GM23338 (cell line): Measurements from ENCODE around the gene TTC39B. TPM values are rescaled to one million over a fixed set of nuclear protein-coding genes. Genes with fewer than 3 reads are reported as not detected.

Experiments
- ATAC-seq: fragments of 200-7000 bp; cut with Tn5 transposase; 3 replicates; pipeline ENCODE4 v1.9.1; 2020
- DNase-seq: peaks from one replicate; pipeline ENCODE4 v3.0.0-alpha.2; 2015; ENCODE audit warnings: low spot score
- H2AFZ ChIP-seq: fragments of 200-600 bp; sonication (generic); 2 replicates; pipeline ENCODE4 v1.8.0; 2016; ENCODE audit warnings: antibody characterized with exemption, mild to moderate bottlenecking, moderate library complexity
- H3F3A ChIP-seq: fragments of 200-600 bp; sonication (generic); replicated peaks from 2 replicates; pipeline ENCODE4 v1.8.0; 2017; ENCODE audit warnings: antibody characterized with exemption, mixed run types, low read depth
- H3K27ac ChIP-seq: fragments of 200-600 bp; sonication (generic); 2 replicates; pipeline ENCODE4 v1.6.1; 2016; ENCODE audit warnings: low read depth
- H3K27me3 ChIP-seq: fragments of 200-600 bp; sonication (generic); 2 replicates; pipeline ENCODE4 v1.8.0; 2016; ENCODE audit warnings: mild to moderate bottlenecking, mixed run types, moderate library complexity; ENCODE audit not compliant: insufficient read depth
- H3K36me3 ChIP-seq: fragments of 200-600 bp; sonication (generic); 2 replicates; pipeline ENCODE4 v1.8.0; 2016; ENCODE audit warnings: mild to moderate bottlenecking; ENCODE audit not compliant: insufficient read depth
- H3K4me1 ChIP-seq: fragments of 200-600 bp; sonication (generic); 2 replicates; pipeline ENCODE4 v1.8.0; 2016; ENCODE audit warnings: mild to moderate bottlenecking, moderate library complexity; ENCODE audit not compliant: insufficient read depth
- H3K4me2 ChIP-seq: fragments of 200-600 bp; sonication (generic); 2 replicates; pipeline ENCODE4 v1.7.1; 2017; ENCODE audit warnings: mixed run types
- H3K4me3 ChIP-seq: fragments of 200-600 bp; sonication (generic); 2 replicates; pipeline ENCODE4 v1.6.1; 2016; ENCODE audit warnings: mixed run types
- H3K79me2 ChIP-seq: fragments of 200-600 bp; sonication (generic); replicated peaks from 2 replicates; pipeline ENCODE4 v1.8.0; 2017; ENCODE audit warnings: mild to moderate bottlenecking; ENCODE audit not compliant: insufficient read depth
- H3K9me2 ChIP-seq: fragments of 200-600 bp; sonication (generic); 2 replicates; pipeline ENCODE4 v1.8.0; 2017; ENCODE audit not compliant: insufficient read depth
- H4K20me1 ChIP-seq: fragments of 200-600 bp; sonication (generic); replicated peaks from 2 replicates; pipeline ENCODE4 v1.8.0; 2017; ENCODE audit warnings: mild to moderate bottlenecking; ENCODE audit not compliant: insufficient read depth
- H3K27ac Mint-ChIP-seq: 2 replicates; pipeline ENCODE4 v1.8.0; 2020; ENCODE audit warnings: inconsistent platforms, mild to moderate bottlenecking, moderate library complexity, mixed read lengths
- H3K27me3 Mint-ChIP-seq: 3 replicates; pipeline ENCODE4 v1.8.0; 2022; ENCODE audit warnings: low read depth, mild to moderate bottlenecking, moderate library complexity, mixed read lengths, inconsistent platforms; ENCODE audit not compliant: insufficient read depth, poor library complexity
- H3K36me3 Mint-ChIP-seq: 3 replicates; pipeline ENCODE4 v1.8.0; 2021; ENCODE audit warnings: low read depth, mild to moderate bottlenecking, inconsistent platforms, moderate library complexity, mixed read lengths
- H3K4me1 Mint-ChIP-seq: 3 replicates; pipeline ENCODE4 v1.8.0; 2020; ENCODE audit warnings: mild to moderate bottlenecking, inconsistent platforms, mixed read lengths
- H3K4me3 Mint-ChIP-seq: 3 replicates; pipeline ENCODE4 v1.8.0; 2021; ENCODE audit warnings: moderate library complexity, mild to moderate bottlenecking, inconsistent platforms, mixed read lengths
- H3K9me3 Mint-ChIP-seq: 3 replicates; pipeline ENCODE4 v1.8.0; 2020; ENCODE audit warnings: moderate library complexity, mild to moderate bottlenecking, inconsistent platforms, mixed read lengths
- CREB1 ChIP-seq: fragments of 250-450 bp; sonication (Bioruptor Pico); IDR thresholded peaks from 2 replicates; pipeline ENCODE4 v1.5.0; 2020; ENCODE audit warnings: low read depth, mild to moderate bottlenecking, moderate library complexity
- ETS1 ChIP-seq: IDR thresholded peaks from 2 replicates; pipeline ENCODE4 v1.6.1; 2016; ENCODE audit warnings: antibody characterized with exemption
- EZH2 ChIP-seq: fragments of 200-600 bp; sonication (generic); IDR thresholded peaks from one replicate; pipeline ENCODE4 v1.8.0; 2017; ENCODE audit warnings: antibody characterized with exemption, mild to moderate bottlenecking, low read depth; ENCODE audit not compliant: unreplicated experiment
- EZH2phosphoT487 ChIP-seq: fragments of 200-600 bp; sonication (generic); IDR thresholded peaks from one replicate; pipeline ENCODE4 v1.8.1; 2018; ENCODE audit warnings: antibody characterized with exemption; ENCODE audit not compliant: unreplicated experiment
- JUNB ChIP-seq: IDR thresholded peaks from one replicate; pipeline ENCODE4 v1.6.1; 2016; ENCODE audit warnings: antibody characterized with exemption; ENCODE audit not compliant: unreplicated experiment
- NANOG ChIP-seq: IDR thresholded peaks from 2 replicates; pipeline ENCODE4 v1.6.1; 2016; ENCODE audit warnings: antibody characterized with exemption, borderline replicate concordance
- POLR2AphosphoS5 ChIP-seq: IDR thresholded peaks from 2 replicates; pipeline ENCODE4 v1.6.1; 2016; ENCODE audit warnings: antibody characterized with exemption, low read depth
- REST ChIP-seq: IDR thresholded peaks from one replicate; pipeline ENCODE4 v1.6.1; 2018; ENCODE audit warnings: antibody characterized with exemption; ENCODE audit not compliant: unreplicated experiment
- STAT1 ChIP-seq: IDR thresholded peaks from one replicate; pipeline ENCODE4 v1.6.1; 2016; ENCODE audit warnings: antibody characterized with exemption; ENCODE audit not compliant: unreplicated experiment
- ZNF114 ChIP-seq: fragments of 250-450 bp; sonication (Bioruptor Pico); IDR thresholded peaks from 2 replicates; pipeline ENCODE4 v1.5.0; 2020; ENCODE audit warnings: mild to moderate bottlenecking, moderate library complexity
- polyA plus RNA-seq: library from polyadenylated mRNA; unstranded; fragments of >200 nt; fragmentation: Nextera tagmentation; extraction: Ambion mirVana; gene quantifications from 2 replicates; pipeline ENCODE4 v1.2.1, GENCODE V29; 2016
- total RNA-seq: library from RNA; depleted of rRNA; stranded (reverse); fragments of >200 nt; shearing (Covaris generic); gene quantifications from 2 replicates; pipeline ENCODE4 v1.2.3, GENCODE V29; 2014
- TF ChIP-seq, protein P1 (sequence below), 2 experiments: fragments of 200-600 bp in 1 of 2; sonication (generic) in 1 of 2; conservative IDR thresholded peaks; 2 replicates each; pipeline versions ENCODE4 v1.5.1 to v1.6.1; 2016 to 2017; ENCODE audit warnings: antibody characterized with exemption in 2 of 2, low read depth in 2 of 2, mild to moderate bottlenecking in 2 of 2, moderate library complexity in 1 of 2
- TF ChIP-seq, protein P2 (sequence below): fragments of 250-450 bp; sonication (Bioruptor Pico); IDR thresholded peaks from 2 replicates; pipeline ENCODE4 v1.5.0; 2020; ENCODE audit warnings: mild to moderate bottlenecking, moderate library complexity

Gene TTC39B
- total and polyA plus RNA-seq, 2 experiments from 2014 or later = 2.8 to 11.1 TPM

DNA sequence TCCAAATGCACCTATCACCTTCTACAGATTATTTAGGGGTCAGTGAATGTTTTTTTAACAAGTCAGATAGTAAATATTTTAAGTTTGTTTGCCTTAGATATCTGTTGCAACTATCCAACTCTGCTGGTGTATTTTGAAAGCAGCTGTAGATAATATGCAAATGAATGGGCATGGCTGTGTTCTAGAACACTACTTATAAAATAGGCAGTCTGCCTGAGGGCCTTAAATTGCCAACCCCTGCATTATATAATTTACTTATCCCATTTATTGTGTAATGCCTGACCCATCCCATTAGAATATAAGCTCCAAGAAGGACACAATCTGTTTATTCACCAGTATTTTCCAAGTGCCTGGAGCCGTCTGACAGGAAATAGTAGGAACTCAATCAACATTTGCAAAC lies 149.0 kb downstream of the TTC39B start:
- DNase-seq (no peak), ATAC-seq (no peak)
- peaks cover 9% of the 10 kb centered on the region; the same call in 1 of the 2 replicates for H3K9me2 ChIP-seq
- H3K4me3 Mint-ChIP-seq = no peak overlapping the region
- TF ChIP-seq STAT1 (no peak), ZNF114 (CRISPR knock-in tag) (no peak), ETS1 (no peak), JUNB (no peak), EZH2phosphoT487 (no peak), EZH2 (no peak), CREB1 (CRISPR knock-in tag) (no peak), REST (no peak), NANOG (no peak), POLR2AphosphoS5 (no peak)
- TF ChIP-seq, protein P1, sequence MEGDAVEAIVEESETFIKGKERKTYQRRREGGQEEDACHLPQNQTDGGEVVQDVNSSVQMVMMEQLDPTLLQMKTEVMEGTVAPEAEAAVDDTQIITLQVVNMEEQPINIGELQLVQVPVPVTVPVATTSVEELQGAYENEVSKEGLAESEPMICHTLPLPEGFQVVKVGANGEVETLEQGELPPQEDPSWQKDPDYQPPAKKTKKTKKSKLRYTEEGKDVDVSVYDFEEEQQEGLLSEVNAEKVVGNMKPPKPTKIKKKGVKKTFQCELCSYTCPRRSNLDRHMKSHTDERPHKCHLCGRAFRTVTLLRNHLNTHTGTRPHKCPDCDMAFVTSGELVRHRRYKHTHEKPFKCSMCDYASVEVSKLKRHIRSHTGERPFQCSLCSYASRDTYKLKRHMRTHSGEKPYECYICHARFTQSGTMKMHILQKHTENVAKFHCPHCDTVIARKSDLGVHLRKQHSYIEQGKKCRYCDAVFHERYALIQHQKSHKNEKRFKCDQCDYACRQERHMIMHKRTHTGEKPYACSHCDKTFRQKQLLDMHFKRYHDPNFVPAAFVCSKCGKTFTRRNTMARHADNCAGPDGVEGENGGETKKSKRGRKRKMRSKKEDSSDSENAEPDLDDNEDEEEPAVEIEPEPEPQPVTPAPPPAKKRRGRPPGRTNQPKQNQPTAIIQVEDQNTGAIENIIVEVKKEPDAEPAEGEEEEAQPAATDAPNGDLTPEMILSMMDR (conservative IDR thresholded peaks at IDR 0.05; ENCODE audit: low read depth in 2 of 2) = no peak
- TF ChIP-seq, protein P2, sequence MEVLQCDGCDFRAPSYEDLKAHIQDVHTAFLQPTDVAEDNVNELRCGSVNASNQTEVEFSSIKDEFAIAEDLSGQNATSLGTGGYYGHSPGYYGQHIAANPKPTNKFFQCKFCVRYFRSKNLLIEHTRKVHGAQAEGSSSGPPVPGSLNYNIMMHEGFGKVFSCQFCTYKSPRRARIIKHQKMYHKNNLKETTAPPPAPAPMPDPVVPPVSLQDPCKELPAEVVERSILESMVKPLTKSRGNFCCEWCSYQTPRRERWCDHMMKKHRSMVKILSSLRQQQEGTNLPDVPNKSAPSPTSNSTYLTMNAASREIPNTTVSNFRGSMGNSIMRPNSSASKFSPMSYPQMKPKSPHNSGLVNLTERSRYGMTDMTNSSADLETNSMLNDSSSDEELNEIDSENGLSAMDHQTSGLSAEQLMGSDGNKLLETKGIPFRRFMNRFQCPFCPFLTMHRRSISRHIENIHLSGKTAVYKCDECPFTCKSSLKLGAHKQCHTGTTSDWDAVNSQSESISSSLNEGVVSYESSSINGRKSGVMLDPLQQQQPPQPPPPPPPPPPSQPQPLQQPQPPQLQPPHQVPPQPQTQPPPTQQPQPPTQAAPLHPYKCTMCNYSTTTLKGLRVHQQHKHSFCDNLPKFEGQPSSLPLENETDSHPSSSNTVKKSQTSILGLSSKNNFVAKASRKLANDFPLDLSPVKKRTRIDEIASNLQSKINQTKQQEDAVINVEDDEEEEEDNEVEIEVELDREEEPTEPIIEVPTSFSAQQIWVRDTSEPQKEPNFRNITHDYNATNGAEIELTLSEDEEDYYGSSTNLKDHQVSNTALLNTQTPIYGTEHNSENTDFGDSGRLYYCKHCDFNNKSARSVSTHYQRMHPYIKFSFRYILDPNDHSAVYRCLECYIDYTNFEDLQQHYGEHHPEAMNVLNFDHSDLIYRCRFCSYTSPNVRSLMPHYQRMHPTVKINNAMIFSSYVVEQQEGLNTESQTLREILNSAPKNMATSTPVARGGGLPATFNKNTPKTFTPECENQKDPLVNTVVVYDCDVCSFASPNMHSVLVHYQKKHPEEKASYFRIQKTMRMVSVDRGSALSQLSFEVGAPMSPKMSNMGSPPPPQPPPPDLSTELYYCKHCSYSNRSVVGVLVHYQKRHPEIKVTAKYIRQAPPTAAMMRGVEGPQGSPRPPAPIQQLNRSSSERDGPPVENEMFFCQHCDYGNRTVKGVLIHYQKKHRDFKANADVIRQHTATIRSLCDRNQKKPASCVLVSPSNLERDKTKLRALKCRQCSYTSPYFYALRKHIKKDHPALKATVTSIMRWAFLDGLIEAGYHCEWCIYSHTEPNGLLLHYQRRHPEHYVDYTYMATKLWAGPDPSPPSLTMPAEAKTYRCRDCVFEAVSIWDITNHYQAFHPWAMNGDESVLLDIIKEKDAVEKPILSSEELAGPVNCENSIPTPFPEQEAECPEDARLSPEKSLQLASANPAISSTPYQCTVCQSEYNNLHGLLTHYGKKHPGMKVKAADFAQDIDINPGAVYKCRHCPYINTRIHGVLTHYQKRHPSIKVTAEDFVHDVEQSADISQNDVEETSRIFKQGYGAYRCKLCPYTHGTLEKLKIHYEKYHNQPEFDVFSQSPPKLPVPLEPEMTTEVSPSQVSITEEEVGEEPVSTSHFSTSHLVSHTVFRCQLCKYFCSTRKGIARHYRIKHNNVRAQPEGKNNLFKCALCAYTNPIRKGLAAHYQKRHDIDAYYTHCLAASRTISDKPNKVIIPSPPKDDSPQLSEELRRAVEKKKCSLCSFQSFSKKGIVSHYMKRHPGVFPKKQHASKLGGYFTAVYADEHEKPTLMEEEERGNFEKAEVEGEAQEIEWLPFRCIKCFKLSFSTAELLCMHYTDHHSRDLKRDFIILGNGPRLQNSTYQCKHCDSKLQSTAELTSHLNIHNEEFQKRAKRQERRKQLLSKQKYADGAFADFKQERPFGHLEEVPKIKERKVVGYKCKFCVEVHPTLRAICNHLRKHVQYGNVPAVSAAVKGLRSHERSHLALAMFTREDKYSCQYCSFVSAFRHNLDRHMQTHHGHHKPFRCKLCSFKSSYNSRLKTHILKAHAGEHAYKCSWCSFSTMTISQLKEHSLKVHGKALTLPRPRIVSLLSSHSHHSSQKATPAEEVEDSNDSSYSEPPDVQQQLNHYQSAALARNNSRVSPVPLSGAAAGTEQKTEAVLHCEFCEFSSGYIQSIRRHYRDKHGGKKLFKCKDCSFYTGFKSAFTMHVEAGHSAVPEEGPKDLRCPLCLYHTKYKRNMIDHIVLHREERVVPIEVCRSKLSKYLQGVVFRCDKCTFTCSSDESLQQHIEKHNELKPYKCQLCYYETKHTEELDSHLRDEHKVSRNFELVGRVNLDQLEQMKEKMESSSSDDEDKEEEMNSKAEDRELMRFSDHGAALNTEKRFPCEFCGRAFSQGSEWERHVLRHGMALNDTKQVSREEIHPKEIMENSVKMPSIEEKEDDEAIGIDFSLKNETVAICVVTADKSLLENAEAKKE (CRISPR knock-in tag) = no peak
- H3F3A ChIP-seq = no peaks in the 10 kb centered on the region
- peaks cover 3% of the 10 kb centered on the region for H3K27me3 Mint-ChIP-seq
- no peaks in the 10 kb centered on the region for H3K36me3 ChIP-seq
- H3K4me1 Mint-ChIP-seq = peaks cover 10% of the 10 kb centered on the region
- no peaks in the 10 kb centered on the region for H3K27me3 ChIP-seq
- no peak overlapping the region for H3K27ac ChIP-seq
- H3K79me2 ChIP-seq = no peaks in the 10 kb centered on the region
- no peak overlapping the region for H3K27ac Mint-ChIP-seq
- peaks cover 10% of the 10 kb centered on the region for H3K4me1 ChIP-seq
- no peak overlapping the region for H2AFZ ChIP-seq
- H3K9me3 Mint-ChIP-seq = peaks cover 4% of the 10 kb centered on the region; the same call in 1 of the 3 replicates
- no peaks in the 10 kb centered on the region; the same call in 2 of the 3 replicates for H3K36me3 Mint-ChIP-seq
- no peak overlapping the region for H3K4me2 ChIP-seq
- no peaks in the 10 kb centered on the region for H4K20me1 ChIP-seq
- no peak overlapping the region for H3K4me3 ChIP-seq
